GM12878 (cell line): ENCODE measurements around the gene NCBP1. TPM values are rescaled to one million over a fixed set of nuclear protein-coding genes. Genes with fewer than 3 reads are reported as not detected.

ENCODE experiments used
- ATAC-seq: fragments of 200-7000 bp; cut with Tn5 transposase; 3 replicates; pipeline ENCODE4 v1.9.1; 2020; ENCODE audit warnings: mild to moderate bottlenecking, moderate library complexity
- BruUV-seq: library from RNA; stranded (reverse); fragments of 400-500 nt; replicated peaks from 2 replicates; lab custom pipeline; 2021; lab: Mats Ljungman, UMichigan
- CTCF ChIA-PET: fragments of 300-600 bp; sonication (Branson Sonifier 250); formaldehyde crosslinking; extraction: SDS; loops from one replicate; lab custom pipeline; 2021; ENCODE audit warnings: inconsistent platforms; lab: Yijun Ruan, JAX
- POLR2A ChIA-PET: fragments of 350-600 bp; formaldehyde crosslinking; extraction: SDS; loops from one replicate; lab custom pipeline; 2021; ENCODE audit warnings: inconsistent platforms; lab: Charles Lee
- RAD21 ChIA-PET: fragments of 300-600 bp; sonication (Branson Sonifier 250); formaldehyde crosslinking; loops from one replicate; lab custom pipeline; 2023; ENCODE audit warnings: antibody characterized with exemption; ENCODE audit not compliant: unreplicated experiment; lab: Charles Lee
- SMC1A ChIA-PET: fragments of 300-600 bp; sonication (Branson Sonifier 250); formaldehyde crosslinking; loops from one replicate; lab custom pipeline; 2023; ENCODE audit not compliant: unreplicated experiment, uncharacterized antibody; lab: Charles Lee
- DNase-seq: peaks from one replicate; pipeline ENCODE4 v3.0.0-alpha.2; 2011; ENCODE audit warnings: low read depth, low spot score
- FAIRE-seq: peaks from 3 replicates; lab custom pipeline; 2011; peaks lifted over from hg19 to GRCh38; lab: Jason Lieb, UNC
- H2AFZ ChIP-seq: 2 replicates; pipeline ENCODE4 v1.6.0; 2011; ENCODE audit warnings: low read depth, low read length, control low read depth; ENCODE audit not compliant: control insufficient read depth
- H3K27ac ChIP-seq: 2 replicates; pipeline ENCODE4 v1.5.1; 2011; ENCODE audit warnings: control low read depth; ENCODE audit not compliant: control insufficient read depth, insufficient read depth
- H3K27me3 ChIP-seq, 2 experiments: replicated peaks in 1 of 2; 2 replicates each; pipeline versions ENCODE4 v1.6.0 to v1.6.1; 2011; ENCODE audit warnings: low read length in 1 of 2; ENCODE audit not compliant: control insufficient read depth in 2 of 2, insufficient read depth in 2 of 2
- H3K36me3 ChIP-seq, 2 experiments: 2 replicates each; pipeline ENCODE4 v1.5.1; 2011; ENCODE audit warnings: low read length in 1 of 2; ENCODE audit not compliant: control insufficient read depth in 2 of 2, insufficient read depth in 2 of 2
- H3K4me1 ChIP-seq: 2 replicates; pipeline ENCODE4 v1.6.1; 2011; ENCODE audit warnings: mild to moderate bottlenecking, low read length, moderate library complexity, mixed read lengths; ENCODE audit not compliant: control insufficient read depth, insufficient read depth
- H3K4me2 ChIP-seq: 2 replicates; pipeline ENCODE4 v1.6.0; 2011; ENCODE audit warnings: control low read depth; ENCODE audit not compliant: control insufficient read depth, insufficient read depth
- H3K4me3 ChIP-seq: fragments of 200-600 bp; sonication (generic); 2 replicates; pipeline ENCODE4 v1.5.1; 2016
- H3K79me2 ChIP-seq: 2 replicates; pipeline ENCODE4 v1.6.0; 2011; ENCODE audit warnings: low read length; ENCODE audit not compliant: control insufficient read depth, insufficient read depth
- H3K9ac ChIP-seq: 2 replicates; pipeline ENCODE4 v1.8.0; 2011; ENCODE audit warnings: low read length, control low read depth, mixed read lengths; ENCODE audit not compliant: control insufficient read depth, insufficient read depth
- H3K9me3 ChIP-seq: replicated peaks from 3 replicates; pipeline ENCODE4 v1.5.1; 2011; ENCODE audit warnings: mild to moderate bottlenecking, low read length; ENCODE audit not compliant: control insufficient read depth, insufficient read depth
- H4K20me1 ChIP-seq: 2 replicates; pipeline ENCODE4 v1.6.0; 2011; ENCODE audit not compliant: control insufficient read depth, insufficient read depth
- CEBPB ChIP-seq, 2 experiments: fragments of 150-350 bp in 1 of 2; IDR thresholded peaks; 2 replicates each; pipeline ENCODE4 v1.6.1; 2012 to 2014; ENCODE audit warnings: low read depth in 2 of 2, low read length in 2 of 2, borderline replicate concordance in 1 of 2, inconsistent platforms in 1 of 2
- EED ChIP-seq: sonication (generic); IDR thresholded peaks from 2 replicates; pipeline ENCODE4 v1.6.1; 2016; ENCODE audit warnings: antibody characterized with exemption, low read depth
- HDAC2 ChIP-seq: fragments of 200-600 bp; sonication (generic); IDR thresholded peaks from 2 replicates; pipeline ENCODE4 v1.6.1; 2017
- KAT2A ChIP-seq: conservative IDR thresholded peaks from 2 replicates; pipeline ENCODE4 v1.6.1; 2011; ENCODE audit warnings: low read depth, low read length; ENCODE audit not compliant: control insufficient read depth
- LARP7 ChIP-seq: fragments of 450-650 bp; IDR thresholded peaks from 2 replicates; pipeline ENCODE4 v1.6.1; 2017; ENCODE audit warnings: mild to moderate bottlenecking
- NRF1 ChIP-seq: conservative IDR thresholded peaks from 2 replicates; pipeline ENCODE4 v1.6.1; 2011; ENCODE audit warnings: mild to moderate bottlenecking, low read depth, low read length, improper control_type of control experiment
- TAF1 ChIP-seq: IDR thresholded peaks from 2 replicates; pipeline ENCODE4 v1.6.1; 2011; ENCODE audit warnings: mild to moderate bottlenecking, low read depth, low read length, borderline replicate concordance
- ZZZ3 ChIP-seq: IDR thresholded peaks from 2 replicates; pipeline ENCODE4 v1.6.1; 2011; ENCODE audit warnings: low read depth; ENCODE audit not compliant: control insufficient read depth, insufficient read length
- WGBS: methylation state at CpG from one replicate; pipeline ENCODE4 v1.1.6; 2016; ENCODE audit warnings: low lambda C conversion rate; ENCODE audit not compliant: insufficient replicate concordance, insufficient coverage; ENCODE audit errors: missing lambda C conversion rate; 5-methylcytosine and 5-hydroxymethylcytosine counted together
- in situ Hi-C: fragments of 300-500 bp; cut with MboI; formaldehyde crosslinking; loops from 9 replicates; pipeline ENCODE4 v1.14.3; 2018; ENCODE audit warnings: mixed read lengths
- intact Hi-C: fragments of 100-400 bp; cut with micrococcal nuclease; formaldehyde crosslinking; loops from one replicate; pipeline ENCODE4 v1.14.2; 2022; ENCODE audit not compliant: unreplicated experiment
- polyA plus RNA-seq, 11 experiments: library from polyadenylated mRNA; depleted of rRNA in 4 of 11; unstranded in 6 of 11; stranded (reverse) in 5 of 11; fragments of >200 nt; fragmentation: Nextera tagmentation in 4 of 11; fragmentation: Illumina TruSeq in 1 of 11; extraction: Ambion mirVana in 4 of 11; extraction: Trizol in 1 of 11; gene quantifications; 1 replicate in 1 of 11; 2 replicates in 10 of 11; pipeline versions ENCODE4 v1.2.1 to v1.2.3, GENCODE V29; 2011 to 2016; ENCODE audit warnings: inconsistent platforms in 2 of 11, missing spikeins in 2 of 11, low read depth in 1 of 11
- total RNA-seq, 4 experiments: library from RNA; depleted of rRNA in 3 of 4; stranded (reverse); fragments of >200 nt in 3 of 4; fragmentation: Illumina TruSeq in 1 of 4; extraction: Trizol in 1 of 4; gene quantifications; 2 replicates each; pipeline versions ENCODE4 v1.2.1 to v1.2.3, GENCODE V29; 2013 to 2021
- TF ChIP-seq, protein P1 (sequence below): fragments of 450-650 bp; IDR thresholded peaks from 2 replicates; pipeline ENCODE4 v1.6.1; 2016; ENCODE audit warnings: mild to moderate bottlenecking
- TF ChIP-seq, protein P2 (sequence below): fragments of 450-650 bp; IDR thresholded peaks from 2 replicates; pipeline ENCODE4 v1.6.1; 2018; ENCODE audit warnings: borderline replicate concordance, mild to moderate bottlenecking; ENCODE audit not compliant: partially characterized antibody

The NCBP1 gene
- total and polyA plus RNA-seq, 10 of the 15 experiments (the other 5 are each of a cell fraction or from before 2014, with no cell fraction given): 14.7 to 70.9 (median 36.0) TPM

DNA sequence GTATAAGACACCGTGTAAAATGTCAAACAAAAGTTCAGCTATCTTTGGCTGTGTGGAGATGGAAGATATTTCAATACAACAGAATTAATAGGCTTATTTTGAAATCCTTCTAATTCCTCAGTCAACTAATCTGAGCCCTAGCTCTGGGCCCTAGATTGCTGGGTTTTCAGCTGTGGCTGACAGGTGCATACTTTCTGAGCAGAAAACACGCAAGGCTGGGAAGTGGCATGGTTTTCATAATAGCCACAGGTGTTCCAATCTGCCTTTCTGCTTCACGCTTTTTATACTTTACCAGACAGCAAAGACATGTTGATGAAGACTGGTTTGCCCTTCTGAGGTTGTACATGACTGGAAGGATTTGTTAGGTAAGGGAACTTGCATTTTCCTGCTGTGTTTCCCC is 84.2 kb downstream of the NCBP1 start:
- peaks cover 5% of the 10 kb centered on the region; the same call in 1 of the 2 replicates for H3K4me1 ChIP-seq
- ATAC-seq: no peak
- no TSS peak for BruUV-seq
- no peak overlapping the region for H2AFZ ChIP-seq
- SMC1A ChIA-PET: interaction anchor here (0.7 to 1.5 kb wide), 5 partner anchors 12 to 27 kb away, joined by 3 to 4 read pairs (median 3); no protein-coding TSS in a partner anchor
- H3K9ac ChIP-seq: no peak overlapping the region
- no peak overlapping the region for H3K27ac ChIP-seq
- no peaks in the 10 kb centered on the region for H3K79me2 ChIP-seq
- WGBS: 26% methylated on average over 3 of the region's 3 CpGs
- FAIRE-seq: no peak
- H3K27me3 ChIP-seq: peaks cover 0 to 6% of the 10 kb centered on the region in 2 experiments; a peak in 2 of 4 replicates
- H3K36me3 ChIP-seq: no peaks in the 10 kb centered on the region
- no peak overlapping the region for H3K4me2 ChIP-seq
- H3K4me3 ChIP-seq: no peak overlapping the region
- in situ Hi-C loops (no loop called here), intact Hi-C loops (loop anchor here (10.0 kb wide), 1 partner anchor 547 kb away; no protein-coding TSS in a partner anchor)
- POLR2A ChIA-PET: no interaction called here
- DNase-seq: no peak
- no peaks in the 10 kb centered on the region for H4K20me1 ChIP-seq
- no peaks in the 10 kb centered on the region for H3K9me3 ChIP-seq
- CTCF ChIA-PET: interaction anchor here (1.2 to 1.3 kb wide), 2 partner anchors 175 to 183 kb away, joined by 4 read pairs; no protein-coding TSS in a partner anchor
- RAD21 ChIA-PET: no interaction called here
- no peak for TF ChIP-seq EED
- TF ChIP-seq TAF1: no peak
- TF ChIP-seq, protein P1, sequence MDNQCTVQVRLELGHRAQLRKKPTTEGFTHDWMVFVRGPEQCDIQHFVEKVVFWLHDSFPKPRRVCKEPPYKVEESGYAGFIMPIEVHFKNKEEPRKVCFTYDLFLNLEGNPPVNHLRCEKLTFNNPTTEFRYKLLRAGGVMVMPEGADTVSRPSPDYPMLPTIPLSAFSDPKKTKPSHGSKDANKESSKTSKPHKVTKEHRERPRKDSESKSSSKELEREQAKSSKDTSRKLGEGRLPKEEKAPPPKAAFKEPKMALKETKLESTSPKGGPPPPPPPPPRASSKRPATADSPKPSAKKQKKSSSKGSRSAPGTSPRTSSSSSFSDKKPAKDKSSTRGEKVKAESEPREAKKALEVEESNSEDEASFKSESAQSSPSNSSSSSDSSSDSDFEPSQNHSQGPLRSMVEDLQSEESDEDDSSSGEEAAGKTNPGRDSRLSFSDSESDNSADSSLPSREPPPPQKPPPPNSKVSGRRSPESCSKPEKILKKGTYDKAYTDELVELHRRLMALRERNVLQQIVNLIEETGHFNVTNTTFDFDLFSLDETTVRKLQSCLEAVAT: no peak
- TF ChIP-seq ZZZ3: no peak
- TF ChIP-seq, protein P2, sequence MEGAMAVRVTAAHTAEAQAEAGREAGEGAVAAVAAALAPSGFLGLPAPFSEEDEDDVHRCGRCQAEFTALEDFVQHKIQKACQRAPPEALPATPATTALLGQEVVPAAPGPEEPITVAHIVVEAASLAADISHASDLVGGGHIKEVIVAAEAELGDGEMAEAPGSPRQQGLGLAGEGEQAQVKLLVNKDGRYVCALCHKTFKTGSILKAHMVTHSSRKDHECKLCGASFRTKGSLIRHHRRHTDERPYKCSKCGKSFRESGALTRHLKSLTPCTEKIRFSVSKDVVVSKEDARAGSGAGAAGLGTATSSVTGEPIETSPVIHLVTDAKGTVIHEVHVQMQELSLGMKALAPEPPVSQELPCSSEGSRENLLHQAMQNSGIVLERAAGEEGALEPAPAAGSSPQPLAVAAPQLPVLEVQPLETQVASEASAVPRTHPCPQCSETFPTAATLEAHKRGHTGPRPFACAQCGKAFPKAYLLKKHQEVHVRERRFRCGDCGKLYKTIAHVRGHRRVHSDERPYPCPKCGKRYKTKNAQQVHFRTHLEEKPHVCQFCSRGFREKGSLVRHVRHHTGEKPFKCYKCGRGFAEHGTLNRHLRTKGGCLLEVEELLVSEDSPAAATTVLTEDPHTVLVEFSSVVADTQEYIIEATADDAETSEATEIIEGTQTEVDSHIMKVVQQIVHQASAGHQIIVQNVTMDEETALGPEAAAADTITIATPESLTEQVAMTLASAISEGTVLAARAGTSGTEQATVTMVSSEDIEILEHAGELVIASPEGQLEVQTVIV: no peak
- no peak for TF ChIP-seq HDAC2
- TF ChIP-seq LARP7: no peak
- TF ChIP-seq NRF1: no peak
- no peak for TF ChIP-seq CEBPB (IDR thresholded peaks at IDR 0.05; ENCODE audit: borderline replicate concordance in 1 of 2, low read depth in 2 of 2, low read length in 2 of 2)
- no peak for TF ChIP-seq KAT2A
